ENCODE measurements around the gene MAGI2. TPM values are rescaled to one million over a fixed set of nuclear protein-coding genes. Genes with fewer than 3 reads are reported as not detected.
A peak's percentile ranks its signal among the peaks of the same experiment; 100 is the strongest.

The MAGI2 gene
- total RNA-seq, 1 experiment from 2014 or later, result 0.07 TPM

GRCh38 chr7:79282070-79282694 is 171.3 kb downstream of the MAGI2 start:
- peak; percentile 43 for TF ChIP-seq CTCF (IDR thresholded peaks at IDR 0.05; ENCODE audit: unreplicated experiment)
- ChIA-PET CTCF (interaction anchor here (0.6 to 2.4 kb wide), 9 partner anchors 9 to 135 kb away, joined by 3 to 7 read pairs (median 5); no protein-coding TSS in a partner anchor), POLR2A (interaction anchor here (1.2 kb wide), 1 partner anchor 11 kb away, joined by 5 read pairs; no protein-coding TSS in a partner anchor)
- Mint-ChIP-seq H3K4me1 (ENCODE audit: insufficient read depth, unreplicated experiment) (peaks cover 16% of the 10 kb centered on the region), H3K27ac (ENCODE audit: low read depth, unreplicated experiment) (no peak overlapping the region), H3K4me3 (ENCODE audit: unreplicated experiment) (peak overlapping the region; percentile 18), H3K27me3 (ENCODE audit: insufficient read depth, unreplicated experiment) (no peaks in the 10 kb centered on the region), H3K36me3 (ENCODE audit: insufficient read depth, unreplicated experiment) (no peaks in the 10 kb centered on the region), H3K9me3 (ENCODE audit: unreplicated experiment) (no peaks in the 10 kb centered on the region)
- DNase-seq (ENCODE audit: unreplicated experiment), result peak; percentile 55
- intact Hi-C loops (cut with micrococcal nuclease), result no loop called here
- no TSS peak for BruUV-seq (replicated peaks)

GRCh38 chr7:79281426-79281825 is 172.0 kb downstream of the MAGI2 start:
- H3K27ac Mint-ChIP-seq (ENCODE audit: low read depth, unreplicated experiment), result no peak overlapping the region
- H3K36me3 Mint-ChIP-seq (ENCODE audit: insufficient read depth, unreplicated experiment), result no peaks in the 10 kb centered on the region
- POLR2A ChIA-PET, result no interaction called here
- no peaks in the 10 kb centered on the region for H3K9me3 Mint-ChIP-seq (ENCODE audit: unreplicated experiment)
- H3K4me3 Mint-ChIP-seq (ENCODE audit: unreplicated experiment), result no peak overlapping the region
- H3K27me3 Mint-ChIP-seq (ENCODE audit: insufficient read depth, unreplicated experiment), result no peaks in the 10 kb centered on the region
- H3K4me1 Mint-ChIP-seq (ENCODE audit: insufficient read depth, unreplicated experiment), result peaks cover 16% of the 10 kb centered on the region
- no peak for TF ChIP-seq CTCF (IDR thresholded peaks at IDR 0.05; ENCODE audit: unreplicated experiment)
- no TSS peak for BruUV-seq (replicated peaks)
- CTCF ChIA-PET, result interaction anchor here (0.6 to 2.4 kb wide), 9 partner anchors 9 to 734 kb away, joined by 3 to 7 read pairs (median 5); no protein-coding TSS in a partner anchor
- intact Hi-C loops (cut with micrococcal nuclease), result no loop called here
- no peak for DNase-seq (ENCODE audit: unreplicated experiment)

GRCh38 chr7:79272938-79273337 is 180.5 kb downstream of the MAGI2 start:
- intact Hi-C loops (cut with micrococcal nuclease), result loop anchor here (1.0 kb wide), 2 partner anchors 35 to 745 kb away; no protein-coding TSS in a partner anchor
- Mint-ChIP-seq H3K4me3 (ENCODE audit: unreplicated experiment) (no peak overlapping the region), H3K27ac (ENCODE audit: low read depth, unreplicated experiment) (no peak overlapping the region), H3K36me3 (ENCODE audit: insufficient read depth, unreplicated experiment) (no peaks in the 10 kb centered on the region), H3K27me3 (ENCODE audit: insufficient read depth, unreplicated experiment) (peaks cover 2% of the 10 kb centered on the region), H3K4me1 (ENCODE audit: insufficient read depth, unreplicated experiment) (no peaks in the 10 kb centered on the region), H3K9me3 (ENCODE audit: unreplicated experiment) (no peaks in the 10 kb centered on the region)
- ChIA-PET CTCF (interaction anchor here (0.6 to 1.0 kb wide), 8 partner anchors 9 to 1023 kb away, joined by 3 to 5 read pairs (median 3); no protein-coding TSS in a partner anchor), POLR2A (no interaction called here)
- no peak for TF ChIP-seq CTCF (IDR thresholded peaks at IDR 0.05; ENCODE audit: unreplicated experiment)
- no peak for DNase-seq (ENCODE audit: unreplicated experiment)
- BruUV-seq (replicated peaks), result no TSS peak

GRCh38 chr7:79272066-79272669 is 181.3 kb downstream of the MAGI2 start:
- CTCF ChIA-PET, result interaction anchor here (0.6 to 1.0 kb wide), 6 partner anchors 10 to 674 kb away, joined by 3 to 5 read pairs (median 4); no protein-coding TSS in a partner anchor
- POLR2A ChIA-PET, result no interaction called here
- no TSS peak for BruUV-seq (replicated peaks)

More at GRCh38 chr7:79272066-79272669, 181.3 kb downstream of the MAGI2 start:
- Mint-ChIP-seq H3K36me3 (ENCODE audit: insufficient read depth, unreplicated experiment) (no peaks in the 10 kb centered on the region), H3K27me3 (ENCODE audit: insufficient read depth, unreplicated experiment) (peaks cover 10% of the 10 kb centered on the region), H3K27ac (ENCODE audit: low read depth, unreplicated experiment) (no peak overlapping the region), H3K9me3 (ENCODE audit: unreplicated experiment) (no peaks in the 10 kb centered on the region), H3K4me3 (ENCODE audit: unreplicated experiment) (no peak overlapping the region), H3K4me1 (ENCODE audit: insufficient read depth, unreplicated experiment) (no peaks in the 10 kb centered on the region)
- intact Hi-C loops (cut with micrococcal nuclease), result loop anchor here (1.0 kb wide), 2 partner anchors 36 to 746 kb away; no protein-coding TSS in a partner anchor
- peak; percentile 35 for TF ChIP-seq CTCF (IDR thresholded peaks at IDR 0.05; ENCODE audit: unreplicated experiment)
- DNase-seq (ENCODE audit: unreplicated experiment), result peak; percentile 63

Measured in MCF 10A (cell line).